NCI-H187 treated with DMSO at 0.1 percent for 48 hours (cell line): ENCODE measurements around the gene ILDR2.
"Not testable (repeated sequence)": the region's sequence is repeated elsewhere in the genome, so short reads cannot be mapped to it uniquely, and the experiment has no call there.

Experiments used
- DNase-seq: peaks from one replicate; lab custom pipeline; 2025; lab: John Stamatoyannopoulos, UW

The ILDR2 gene

GRCh38 chr1:166888373-166889111 lies 86.8 kb downstream of the ILDR2 start:
- DNase-seq: no peak

GRCh38 chr1:166884971-166885370 lies 90.4 kb downstream of the ILDR2 start:
- no peak for DNase-seq

- peak; percentile 21 for DNase-seq
These were observed 91.2 kb downstream of the ILDR2 start for GRCh38 chr1:166884040-166884642.

- no peak for DNase-seq
These were observed 92.4 kb downstream of the ILDR2 start for GRCh38 chr1:166882893-166883292.

GRCh38 chr1:166878173-166878917 lies 97.0 kb downstream of the ILDR2 start:
- not testable (repeated sequence) for DNase-seq

- no peak for DNase-seq
These were observed 98.9 kb downstream of the ILDR2 start for GRCh38 chr1:166876540-166876838.

GRCh38 chr1:166875734-166876539 lies 99.4 kb downstream of the ILDR2 start, which contains the start of gene TADA1:
Gene TADA1, minus strand, starts transcription at chr1:166876264. Its CDS starts 31 bp downstream, at chr1:166876233.
- peak; percentile 100 for DNase-seq

- no peak for DNase-seq
These were observed 100.0 kb downstream of the ILDR2 start for GRCh38 chr1:166875302-166875733.

- no peak for DNase-seq
These were observed 100.9 kb downstream of the ILDR2 start for GRCh38 chr1:166874464-166874863.

- DNase-seq: no peak
These were observed 104.8 kb downstream of the ILDR2 start for GRCh38 chr1:166870584-166870983.

GRCh38 chr1:166869318-166870099 lies 105.8 kb downstream of the ILDR2 start:
- no peak for DNase-seq

- no peak for DNase-seq
These were observed 106.7 kb downstream of the ILDR2 start for GRCh38 chr1:166868639-166869038.

GRCh38 chr1:166865926-166866325 lies 109.4 kb downstream of the ILDR2 start:
- DNase-seq: no peak

- DNase-seq: no peak
These were observed 115.7 kb downstream of the ILDR2 start for GRCh38 chr1:166859597-166859996.

GRCh38 chr1:166858726-166859419 lies 116.5 kb downstream of the ILDR2 start:
- DNase-seq: no peak
